Mesendoderm (in vitro differentiated cells): Measurements from ENCODE around the gene REG3G.
A peak's percentile ranks its signal among the peaks of the same experiment; 100 is the strongest.

ENCODE experiments used
- DNase-seq: peaks from one replicate; pipeline ENCODE4 v3.0.0; 2013
- H2AK5ac ChIP-seq: 2 replicates; pipeline ENCODE4 v1.6.1; 2013; ENCODE audit warnings: low read length, inconsistent platforms
- H2BK120ac ChIP-seq: 2 replicates; pipeline ENCODE4 v1.6.1; 2013; ENCODE audit warnings: low read depth, mild to moderate bottlenecking, low read length, moderate library complexity, mixed read lengths
- H2BK15ac ChIP-seq: replicated peaks from 2 replicates; pipeline ENCODE4 v1.6.1; 2013; ENCODE audit warnings: low read depth, mild to moderate bottlenecking, moderate library complexity
- H2BK5ac ChIP-seq: 2 replicates; pipeline ENCODE4 v1.6.1; 2013; ENCODE audit warnings: low read length, inconsistent platforms
- H3K18ac ChIP-seq: 2 replicates; pipeline ENCODE4 v1.6.1; 2013; ENCODE audit warnings: mild to moderate bottlenecking, low read length, mixed read lengths
- H3K23ac ChIP-seq: one replicate; pipeline ENCODE4 v1.6.1; 2013; ENCODE audit warnings: low read length
- H3K27ac ChIP-seq: 2 replicates; pipeline ENCODE4 v1.5.1; 2013; ENCODE audit warnings: low read depth, mild to moderate bottlenecking, inconsistent platforms, low read length, moderate library complexity
- H3K27me3 ChIP-seq: 2 replicates; pipeline ENCODE4 v1.6.1; 2013; ENCODE audit warnings: low read length, control low read depth, mild to moderate bottlenecking, inconsistent platforms; ENCODE audit not compliant: insufficient read depth, poor library complexity
- H3K36me3 ChIP-seq: 2 replicates; pipeline ENCODE4 v1.6.1; 2013; ENCODE audit warnings: low read length, inconsistent platforms; ENCODE audit not compliant: control insufficient read depth, insufficient read depth
- H3K4ac ChIP-seq: one replicate; pipeline ENCODE4 v1.6.1; 2013; ENCODE audit warnings: low read depth, mild to moderate bottlenecking, low read length, moderate library complexity
- H3K4me1 ChIP-seq: 2 replicates; pipeline ENCODE4 v1.6.1; 2013; ENCODE audit warnings: low read depth, low read length, inconsistent platforms; ENCODE audit not compliant: control insufficient read depth
- H3K4me2 ChIP-seq: 2 replicates; pipeline ENCODE4 v1.6.1; 2013; ENCODE audit warnings: low read length
- H3K4me3 ChIP-seq: 2 replicates; pipeline ENCODE4 v1.5.1; 2013; ENCODE audit warnings: mild to moderate bottlenecking, low read length
- H3K56ac ChIP-seq: one replicate; pipeline ENCODE4 v1.6.1; 2013; ENCODE audit warnings: low read length
- H3K79me1 ChIP-seq: 2 replicates; pipeline ENCODE4 v1.6.1; 2013; ENCODE audit warnings: low read length, inconsistent platforms
- H3K79me2 ChIP-seq: 2 replicates; pipeline ENCODE4 v1.6.1; 2013; ENCODE audit warnings: mild to moderate bottlenecking, low read length; ENCODE audit not compliant: control insufficient read depth, insufficient read depth
- H3K9ac ChIP-seq: 2 replicates; pipeline ENCODE4 v1.6.1; 2013; ENCODE audit warnings: low read length, inconsistent platforms
- H4K5ac ChIP-seq: one replicate; pipeline ENCODE4 v1.6.1; 2013; ENCODE audit warnings: low read length
- H4K8ac ChIP-seq: one replicate; pipeline ENCODE4 v1.6.1; 2013; ENCODE audit warnings: low read depth, mild to moderate bottlenecking, control low read depth, low read length, moderate library complexity
- WGBS: extraction: QIAGEN DNeasy Blood & Tissue Kit; methylation state at CpG from one replicate; pipeline ENCODE4 v1.1.7; 2013; ENCODE audit warnings: low lambda C conversion rate, missing lambda C conversion rate; ENCODE audit not compliant: insufficient coverage; ENCODE audit errors: extremely low coverage; 5-methylcytosine and 5-hydroxymethylcytosine counted together

Gene REG3G

DNA sequence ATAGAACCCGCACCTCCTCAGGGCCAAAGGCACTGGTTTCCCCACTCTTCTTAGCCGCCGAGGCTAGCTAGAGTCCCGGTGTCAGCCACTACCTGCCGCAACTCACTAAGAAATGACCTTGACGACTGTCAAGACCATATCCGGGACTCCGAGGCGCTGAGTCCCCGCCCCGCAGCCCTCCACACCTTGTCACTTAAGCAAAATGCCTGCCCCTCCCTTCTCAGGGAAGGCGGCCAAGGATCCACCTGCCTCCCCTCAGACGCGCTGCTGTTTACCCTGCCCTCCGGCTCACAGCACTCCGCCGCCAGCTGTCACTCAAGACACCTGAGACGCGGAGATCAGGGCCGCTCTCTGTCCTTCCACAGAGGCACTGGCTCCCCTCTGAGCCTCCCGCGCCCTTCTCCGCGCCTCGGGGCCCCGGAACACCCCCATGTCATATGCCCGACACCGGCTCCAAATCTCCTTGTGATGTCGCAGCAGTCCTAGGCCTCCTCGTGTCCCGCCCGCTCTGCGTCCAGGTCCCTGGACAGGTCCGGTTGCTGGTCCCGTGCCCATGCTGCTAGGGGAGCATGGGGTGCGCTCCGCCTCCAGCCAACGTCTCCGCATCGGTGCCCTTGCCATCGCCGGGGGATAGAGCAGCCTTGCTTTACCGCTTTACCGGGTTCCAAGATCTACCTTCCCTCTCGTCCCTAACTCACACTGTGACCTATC is 32.5 kb upstream of the REG3G start:
- Histone ChIP-seq H4K8ac (no peak overlapping the region), H2BK5ac (no peak overlapping the region), H3K79me2 (no peaks in the 10 kb centered on the region), H3K27me3 (peaks cover 12% of the 10 kb centered on the region), H3K36me3 (no peaks in the 10 kb centered on the region), H3K23ac (no peak overlapping the region), H3K4ac (no peak overlapping the region), H3K56ac (no peak overlapping the region), H3K4me2 (peak overlapping the region; percentile 71), H2BK120ac (no peak overlapping the region), H2BK15ac (no peak overlapping the region), H3K18ac (no peak overlapping the region), H3K27ac (no peak overlapping the region), H3K79me1 (no peaks in the 10 kb centered on the region), H4K5ac (no peak overlapping the region), H2AK5ac (no peak overlapping the region), H3K4me1 (no peaks in the 10 kb centered on the region), H3K4me3 (peak overlapping the region; percentile 17), H3K9ac (no peak overlapping the region)
- WGBS = no CpG with 5 or more reads among the region's 45 CpGs
- peak; percentile 72 for DNase-seq

- H3K9ac ChIP-seq = no peak overlapping the region
- no peak overlapping the region for H2BK15ac ChIP-seq
- no peak for DNase-seq
- no peak overlapping the region for H3K56ac ChIP-seq
- H4K5ac ChIP-seq = no peak overlapping the region
- H2BK120ac ChIP-seq = no peak overlapping the region
- no peak overlapping the region for H4K8ac ChIP-seq
- peak overlapping the region; percentile 71 for H3K4me2 ChIP-seq
- H3K36me3 ChIP-seq = no peaks in the 10 kb centered on the region
- no peaks in the 10 kb centered on the region for H3K79me2 ChIP-seq
- no peak overlapping the region for H2AK5ac ChIP-seq
- no CpG with 5 or more reads among the region's 25 CpGs for WGBS
- H3K23ac ChIP-seq = no peak overlapping the region
- no peak overlapping the region for H3K4me3 ChIP-seq
- H3K18ac ChIP-seq = no peak overlapping the region
- peaks cover 12% of the 10 kb centered on the region for H3K27me3 ChIP-seq
- no peaks in the 10 kb centered on the region for H3K79me1 ChIP-seq
- H3K27ac ChIP-seq = no peak overlapping the region
- no peak overlapping the region for H3K4ac ChIP-seq
- no peaks in the 10 kb centered on the region for H3K4me1 ChIP-seq
- H2BK5ac ChIP-seq = no peak overlapping the region
These were observed 31.9 kb upstream of the REG3G start for GRCh38 chr2:78993518-78994148.

DNA sequence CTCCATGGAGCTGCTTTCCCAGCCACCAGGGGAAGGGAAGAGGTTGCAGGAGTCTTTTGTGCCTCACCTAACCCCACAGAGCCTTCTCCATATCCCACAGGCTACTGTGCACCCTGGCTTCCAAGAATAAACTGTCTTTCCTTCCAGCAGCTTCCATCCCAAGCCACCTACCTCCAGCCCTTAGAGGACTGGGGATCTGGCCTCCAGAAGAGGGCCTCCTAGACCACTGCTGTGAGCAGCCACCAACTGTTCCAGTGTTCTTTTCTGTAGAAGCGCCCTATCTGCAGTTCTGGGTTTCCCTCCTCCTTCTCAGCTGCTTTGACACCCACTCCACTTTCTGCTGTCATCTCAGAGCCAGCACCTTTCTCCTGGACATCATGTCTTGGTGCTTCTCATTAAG is 30.7 kb upstream of the REG3G start:
- Histone ChIP-seq H3K79me1 (no peaks in the 10 kb centered on the region), H4K8ac (no peak overlapping the region), H2BK120ac (no peak overlapping the region), H3K9ac (no peak overlapping the region), H2AK5ac (no peak overlapping the region), H3K36me3 (no peaks in the 10 kb centered on the region), H3K56ac (no peak overlapping the region), H3K4ac (no peak overlapping the region), H3K18ac (no peak overlapping the region), H4K5ac (no peak overlapping the region), H3K79me2 (no peaks in the 10 kb centered on the region), H3K4me2 (no peak overlapping the region), H2BK15ac (no peak overlapping the region), H3K4me3 (no peak overlapping the region), H3K27me3 (peaks cover 12% of the 10 kb centered on the region), H3K27ac (no peak overlapping the region), H3K23ac (no peak overlapping the region), H2BK5ac (no peak overlapping the region), H3K4me1 (no peaks in the 10 kb centered on the region)
- DNase-seq = no peak
- WGBS = no CpG with 5 or more reads among the region's 1 CpG

DNA sequence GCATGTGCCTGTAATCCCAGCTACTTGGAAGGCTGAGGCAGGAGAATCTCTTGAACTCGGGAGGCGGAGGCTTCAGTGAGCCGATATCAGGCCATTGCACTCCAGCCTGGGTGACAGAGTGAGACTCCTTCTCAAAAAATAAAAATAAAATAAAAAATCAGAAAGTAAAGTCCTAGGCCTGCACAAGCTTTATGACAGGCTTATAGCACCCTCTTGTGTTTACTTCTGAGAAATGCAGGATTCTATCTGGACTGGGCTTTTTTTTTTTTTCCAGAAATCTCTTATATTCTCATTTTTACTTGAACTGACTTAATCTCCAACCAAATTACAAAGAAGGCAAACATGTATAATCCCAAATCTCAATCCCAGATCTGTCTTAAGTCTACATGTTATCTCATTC is 26.1 kb upstream of the REG3G start:
- WGBS = no CpG with 5 or more reads among the region's 3 CpGs
- H4K5ac ChIP-seq = no peak overlapping the region
- H2BK5ac ChIP-seq = no peak overlapping the region
- no peak overlapping the region for H3K23ac ChIP-seq
- H4K8ac ChIP-seq = no peak overlapping the region
- H3K79me1 ChIP-seq = no peaks in the 10 kb centered on the region
- no peaks in the 10 kb centered on the region for H3K36me3 ChIP-seq
- no peak overlapping the region for H3K18ac ChIP-seq
- no peak overlapping the region for H3K56ac ChIP-seq
- H2AK5ac ChIP-seq = no peak overlapping the region
- H2BK15ac ChIP-seq = no peak overlapping the region
- peaks cover 3% of the 10 kb centered on the region for H3K27me3 ChIP-seq
- no peaks in the 10 kb centered on the region for H3K79me2 ChIP-seq
- H3K4me1 ChIP-seq = no peaks in the 10 kb centered on the region
- no peak overlapping the region for H3K9ac ChIP-seq
- H3K27ac ChIP-seq = no peak overlapping the region
- H3K4ac ChIP-seq = no peak overlapping the region
- no peak overlapping the region for H3K4me2 ChIP-seq
- H3K4me3 ChIP-seq = no peak overlapping the region
- no peak overlapping the region for H2BK120ac ChIP-seq
- DNase-seq = no peak

GRCh38 chr2:79000008-79000576 is 25.4 kb upstream of the REG3G start:
- H3K4me1 ChIP-seq = no peaks in the 10 kb centered on the region
- no peak overlapping the region for H2AK5ac ChIP-seq
- H3K79me1 ChIP-seq = no peaks in the 10 kb centered on the region
- no peak overlapping the region for H4K5ac ChIP-seq
- H3K56ac ChIP-seq = no peak overlapping the region
- no peak overlapping the region for H3K9ac ChIP-seq
- no CpG with 5 or more reads among the region's 4 CpGs for WGBS
- no peak overlapping the region for H3K18ac ChIP-seq
- H2BK120ac ChIP-seq = no peak overlapping the region
- H3K4ac ChIP-seq = no peak overlapping the region
- no peak for DNase-seq
- H2BK5ac ChIP-seq = no peak overlapping the region
- H3K79me2 ChIP-seq = no peaks in the 10 kb centered on the region
- H3K4me2 ChIP-seq = no peak overlapping the region
- H4K8ac ChIP-seq = no peak overlapping the region
- H3K27me3 ChIP-seq = no peaks in the 10 kb centered on the region
- H2BK15ac ChIP-seq = no peak overlapping the region
- H3K23ac ChIP-seq = no peak overlapping the region
- no peaks in the 10 kb centered on the region for H3K36me3 ChIP-seq
- no peak overlapping the region for H3K27ac ChIP-seq
- no peak overlapping the region for H3K4me3 ChIP-seq
